ENCODE data around the gene EEF2KMT.
"Not testable (repeated sequence)": the region's sequence is repeated elsewhere in the genome, so short reads cannot be mapped to it uniquely, and the experiment has no call there.

- not testable (repeated sequence) for TF ChIP-seq CTCF, POLR2A (IDR thresholded peaks at IDR 0.05)
These were observed 8.7 kb downstream of the EEF2KMT start for GRCh38 chr16:5088936-5089335.

All from adrenal gland (tissue), 5 donors.